Lower leg skin (tissue), 3 donors: ENCODE data around the gene AOPEP.

Source experiments
- POLR2A ChIP-seq, 2 donors: fragments of 450-650 bp; IDR thresholded peaks; one replicate each; pipeline ENCODE4 v1.6.1; 2016 to 2017; ENCODE audit warnings: antibody characterized with exemption in 2 of 2, mild to moderate bottlenecking in 1 of 2, moderate library complexity in 1 of 2
- TF ChIP-seq, protein P1 (sequence below), 3 donors: fragments of 450-650 bp; IDR thresholded peaks; one replicate each; pipeline ENCODE4 v1.5.1; 2016; ENCODE audit warnings: antibody characterized with exemption in 3 of 3, mild to moderate bottlenecking in 3 of 3, moderate library complexity in 2 of 3

DNA sequence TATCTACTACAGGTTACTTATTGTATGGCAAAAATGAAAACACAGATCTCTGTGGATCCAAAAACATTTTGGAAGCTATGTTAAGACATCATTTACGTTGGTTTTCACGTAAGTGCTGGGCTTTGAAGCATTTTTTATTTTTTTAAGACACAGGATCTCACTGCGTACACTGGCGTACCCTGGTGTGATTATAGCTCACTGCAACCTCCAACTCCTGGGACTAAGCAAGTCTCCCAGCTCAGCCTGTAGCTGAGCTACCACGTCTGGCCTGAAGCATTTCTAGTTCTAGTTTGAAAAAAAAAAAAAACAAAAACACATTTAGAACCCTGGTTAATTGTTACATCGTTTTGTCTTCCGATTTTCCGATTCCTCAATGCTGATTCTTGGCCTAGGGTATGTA is 131.3 kb downstream of the AOPEP start:
- TF ChIP-seq, protein P1, sequence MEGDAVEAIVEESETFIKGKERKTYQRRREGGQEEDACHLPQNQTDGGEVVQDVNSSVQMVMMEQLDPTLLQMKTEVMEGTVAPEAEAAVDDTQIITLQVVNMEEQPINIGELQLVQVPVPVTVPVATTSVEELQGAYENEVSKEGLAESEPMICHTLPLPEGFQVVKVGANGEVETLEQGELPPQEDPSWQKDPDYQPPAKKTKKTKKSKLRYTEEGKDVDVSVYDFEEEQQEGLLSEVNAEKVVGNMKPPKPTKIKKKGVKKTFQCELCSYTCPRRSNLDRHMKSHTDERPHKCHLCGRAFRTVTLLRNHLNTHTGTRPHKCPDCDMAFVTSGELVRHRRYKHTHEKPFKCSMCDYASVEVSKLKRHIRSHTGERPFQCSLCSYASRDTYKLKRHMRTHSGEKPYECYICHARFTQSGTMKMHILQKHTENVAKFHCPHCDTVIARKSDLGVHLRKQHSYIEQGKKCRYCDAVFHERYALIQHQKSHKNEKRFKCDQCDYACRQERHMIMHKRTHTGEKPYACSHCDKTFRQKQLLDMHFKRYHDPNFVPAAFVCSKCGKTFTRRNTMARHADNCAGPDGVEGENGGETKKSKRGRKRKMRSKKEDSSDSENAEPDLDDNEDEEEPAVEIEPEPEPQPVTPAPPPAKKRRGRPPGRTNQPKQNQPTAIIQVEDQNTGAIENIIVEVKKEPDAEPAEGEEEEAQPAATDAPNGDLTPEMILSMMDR (IDR thresholded peaks at IDR 0.05): no peak
- no peak for TF ChIP-seq POLR2A (IDR thresholded peaks at IDR 0.05)
